H1 (cell line): ENCODE data around the gene ACBD6. TPM values are rescaled to one million over a fixed set of nuclear protein-coding genes. Genes with fewer than 3 reads are reported as not detected.

Source experiments
- CBX8 ChIP-seq: fragments of 300-800, 300-1000 bp; sonication (generic); IDR thresholded peaks from 2 replicates; pipeline ENCODE4 v1.7.1; 2016; ENCODE audit warnings: low read depth, low read length, borderline replicate concordance
- HDAC6 ChIP-seq: IDR thresholded peaks from one replicate; pipeline ENCODE4 v1.7.1; 2012; ENCODE audit warnings: low read depth, mild to moderate bottlenecking, inconsistent platforms, low read length, moderate library complexity
- MAX ChIP-seq: IDR thresholded peaks from 2 replicates; pipeline ENCODE4 v1.6.1; 2012; ENCODE audit warnings: inconsistent platforms
- RFX5 ChIP-seq: IDR thresholded peaks from 2 replicates; pipeline ENCODE4 v1.6.1; 2011; ENCODE audit warnings: low read depth, low read length, improper control_type of control experiment, borderline replicate concordance
- polyA plus RNA-seq, 7 experiments: library from polyadenylated mRNA; depleted of rRNA in 3 of 7; stranded (reverse) in 5 of 7; unstranded in 2 of 7; fragments of >200 nt in 5 of 7; fragments of 200-250 nt in 2 of 7; gene quantifications; 1 replicate in 5 of 7; 2 replicates in 1 of 7; 4 replicates in 1 of 7; pipeline versions ENCODE4 v1.2.1 to v1.2.3, GENCODE V29; 2011 to 2013; ENCODE audit warnings: missing spikeins in 2 of 7, mixed read lengths in 2 of 7
- total RNA-seq: library from RNA; stranded (reverse); fragmentation: NEBNext Ultra II Directional; extraction: Animal tissue kit (Norgen Biotek cat#: 25700); gene quantifications from 2 replicates; pipeline ENCODE4 v1.2.1, GENCODE V29; 2021

ACBD6 gene
- total and polyA plus RNA-seq, 2 of the 8 experiments (the other 6 are each of a cell fraction or from before 2014, with no cell fraction given) = 52.0 to 67.7 TPM

- no peak for TF ChIP-seq HDAC6
- no peak for TF ChIP-seq MAX
- no peak for TF ChIP-seq RFX5
- no peak for TF ChIP-seq CBX8
Measured at GRCh38 chr1:180505732-180506335, 3.5 kb upstream of the ACBD6 start (continued).
